T-cell (primary cell): ENCODE data around the gene KCNG2. TPM values are rescaled to one million over a fixed set of nuclear protein-coding genes. Genes with fewer than 3 reads are reported as not detected.
A peak's percentile ranks its signal among the peaks of the same experiment; 100 is the strongest.
"Not testable (repeated sequence)": the region's sequence is repeated elsewhere in the genome, so short reads cannot be mapped to it uniquely, and the experiment has no call there.

Source experiments
- ATAC-seq, 4 experiments: fragments of 200-7000 bp in 3 of 4; fragments of 150-1000 bp in 1 of 4; cut with Tn5 transposase; replicated peaks in 1 of 4; 1 replicate in 3 of 4; 2 replicates in 1 of 4; pipeline ENCODE4 v1.10.0; 2021; ENCODE audit warnings: moderate library complexity in 3 of 4, mild to moderate bottlenecking in 2 of 4, moderate number of reproducible peaks in 1 of 4
- CTCF ChIA-PET, 2 donors: fragments of 300-600 bp; sonication (Branson Sonifier 250); formaldehyde crosslinking; loops; one replicate each; lab custom pipeline; 2022; ENCODE audit warnings: antibody characterized with exemption in 2 of 2; lab: Charles Lee
- POLR2A ChIA-PET, 2 donors: fragments of 300-600 bp; sonication (Branson Sonifier 250); formaldehyde crosslinking; loops; one replicate each; lab custom pipeline; 2022; ENCODE audit warnings: antibody characterized with exemption in 2 of 2; lab: Charles Lee
- DNase-seq, 35 experiments: peaks; one replicate each; pipeline versions ENCODE4 v3.0.0 to v3.0.0-alpha.2; 2013 to 2023
- H3K27ac ChIP-seq: one replicate; pipeline ENCODE4 v1.5.1; 2013; ENCODE audit warnings: low read length
- H3K27me3 ChIP-seq, 2 experiments: replicated peaks in 1 of 2; 1 replicate in 1 of 2; 2 replicates in 1 of 2; pipeline versions ENCODE4 v1.6.1 to v1.7.0; 2013; ENCODE audit warnings: low read length in 1 of 2, mixed read lengths in 1 of 2; ENCODE audit not compliant: control insufficient read depth in 2 of 2, insufficient read depth in 2 of 2; ENCODE audit errors: extremely low read depth in 1 of 2
- H3K36me3 ChIP-seq, 2 donors: 1 replicate in 1 of 2; 2 replicates in 1 of 2; pipeline versions ENCODE4 v1.6.1 to v1.7.0; 2013; ENCODE audit warnings: low read length in 1 of 2; ENCODE audit not compliant: control insufficient read depth in 2 of 2, insufficient read depth in 1 of 2; ENCODE audit errors: extremely low read depth in 1 of 2
- H3K4me1 ChIP-seq, 2 experiments: 1 replicate in 1 of 2; 2 replicates in 1 of 2; pipeline versions ENCODE4 v1.6.1 to v1.7.0; 2013; ENCODE audit warnings: low read length in 2 of 2, mixed read lengths in 1 of 2; ENCODE audit not compliant: insufficient read depth in 2 of 2, control insufficient read depth in 1 of 2; ENCODE audit errors: extremely low read depth in 1 of 2
- H3K4me3 ChIP-seq, 2 donors: 1 replicate in 1 of 2; 2 replicates in 1 of 2; pipeline versions ENCODE4 v1.5.1 to v1.7.0; 2013; ENCODE audit warnings: mild to moderate bottlenecking in 2 of 2, low read length in 1 of 2, moderate library complexity in 1 of 2; ENCODE audit not compliant: control insufficient read depth in 1 of 2; ENCODE audit errors: extremely low read depth in 1 of 2
- H3K9me3 ChIP-seq: 2 replicates; pipeline ENCODE4 v1.7.0; 2013
- H3K27ac Mint-ChIP-seq, 2 donors: one replicate each; pipeline ENCODE4 v1.8.0; 2020 to 2021; ENCODE audit warnings: mild to moderate bottlenecking in 2 of 2, mixed read lengths in 2 of 2
- H3K27me3 Mint-ChIP-seq, 2 donors: one replicate each; pipeline ENCODE4 v1.8.0; 2021 to 2022; ENCODE audit warnings: mixed read lengths in 2 of 2
- H3K36me3 Mint-ChIP-seq: one replicate; pipeline ENCODE4 v1.8.0; 2021; ENCODE audit warnings: mixed read lengths
- H3K4me1 Mint-ChIP-seq, 3 donors: one replicate each; pipeline ENCODE4 v1.8.0; 2020 to 2022; ENCODE audit warnings: mixed read lengths in 3 of 3, mild to moderate bottlenecking in 1 of 3
- H3K4me3 Mint-ChIP-seq, 3 donors: one replicate each; pipeline ENCODE4 v1.8.0; 2020 to 2022; ENCODE audit warnings: mild to moderate bottlenecking in 3 of 3, mixed read lengths in 3 of 3, moderate library complexity in 3 of 3
- H3K9me3 Mint-ChIP-seq, 3 donors: one replicate each; pipeline ENCODE4 v1.8.0; 2020 to 2022; ENCODE audit warnings: mixed read lengths in 3 of 3
- WGBS: methylation state at CpG from one replicate; pipeline ENCODE4 v1.1.5; 2013; ENCODE audit warnings: missing lambda C conversion rate; ENCODE audit not compliant: insufficient coverage; 5-methylcytosine and 5-hydroxymethylcytosine counted together
- total RNA-seq, 35 experiments: library from RNA in 6 of 35; stranded (reverse) in 6 of 35; fragments of 120-200 nt in 1 of 35; gene quantifications; one replicate each; pipeline versions ENCODE4 v1.2.1 to v1.2.4 and lab custom pipeline; 2013 to 2026

Gene KCNG2
- total RNA-seq, 5 donors from 2014 or later (not counting 1 experiment from before 2014, with no cell fraction given): not detected

DNA sequence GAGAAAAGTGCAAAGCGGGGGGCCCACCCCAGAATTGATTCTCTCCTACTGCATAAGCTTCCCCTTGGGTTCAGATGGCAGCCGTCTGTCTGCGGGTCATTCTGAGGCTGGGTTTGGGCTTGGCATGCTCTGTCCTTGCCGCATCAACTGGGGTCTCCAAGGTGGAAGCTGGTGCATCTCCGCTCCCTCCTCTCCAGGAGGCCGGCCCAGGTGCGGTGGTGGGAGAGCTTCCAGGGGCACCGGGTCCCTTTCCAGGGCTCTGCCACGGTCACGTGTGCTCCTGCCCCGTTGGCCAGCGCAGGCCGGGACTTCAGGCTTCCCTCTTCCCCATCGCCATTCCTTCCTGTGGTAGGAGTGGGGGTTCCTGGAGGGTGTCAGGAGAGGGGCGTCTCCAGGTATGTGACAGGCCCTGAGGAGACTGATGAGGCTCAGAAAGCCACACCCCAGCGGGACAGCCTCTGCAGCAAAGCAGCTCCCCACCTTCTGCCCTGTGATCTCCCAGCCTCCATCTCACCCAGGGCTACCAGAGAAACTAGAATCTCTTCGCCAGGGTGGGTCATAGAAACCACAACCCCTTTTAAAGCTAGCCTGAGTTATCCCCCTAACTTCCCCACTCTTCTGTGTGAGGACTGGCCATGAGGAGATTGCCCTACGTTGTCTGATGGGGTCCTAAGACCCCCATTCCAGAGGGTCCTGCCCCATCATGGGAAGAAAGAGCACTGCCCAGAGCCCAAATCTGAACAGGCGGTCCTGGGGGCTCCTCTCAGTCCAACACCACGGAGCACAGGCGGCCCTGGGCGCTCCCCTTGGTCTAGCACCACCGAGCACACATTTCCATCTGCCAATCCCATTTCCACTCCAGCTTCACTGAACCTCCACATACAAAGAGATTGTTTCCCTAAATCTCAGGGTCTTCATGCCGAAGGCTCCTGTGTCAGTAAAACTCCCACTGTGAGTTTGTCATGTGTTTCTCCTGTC is 77.1 kb downstream of the KCNG2 start:
- Mint-ChIP-seq H3K36me3 (no peaks in the 10 kb centered on the region), H3K9me3 (no peaks in the 10 kb centered on the region), H3K4me1 (no peaks in the 10 kb centered on the region), H3K27me3 (peaks cover 0 to 7% of the 10 kb centered on the region in 2 donors), H3K27ac (no peak overlapping the region), H3K4me3 (no peak overlapping the region)
- POLR2A ChIA-PET: no interaction called here
- Histone ChIP-seq H3K9me3 (no peaks in the 10 kb centered on the region), H3K4me3 (no peak overlapping the region), H3K36me3 (no peaks in the 10 kb centered on the region), H3K4me1 (no peaks in the 10 kb centered on the region), H3K27me3 (peaks cover 0 to 20% of the 10 kb centered on the region in 2 experiments), H3K27ac (no peak overlapping the region)
- CTCF ChIA-PET: no interaction called here
- ATAC-seq (no peak), DNase-seq (peak in 1 of 35 experiments; percentile 7)
- WGBS: 82% methylated on average over 15 of the region's 24 CpGs

GRCh38 chr18:79875531-79875919 is 77.8 kb downstream of the KCNG2 start:
- Histone ChIP-seq H3K9me3 (no peaks in the 10 kb centered on the region), H3K36me3 (no peaks in the 10 kb centered on the region), H3K4me1 (no peaks in the 10 kb centered on the region), H3K27ac (no peak overlapping the region), H3K4me3 (no peak overlapping the region), H3K27me3 (peaks cover 0 to 17% of the 10 kb centered on the region in 2 experiments)
- 97% methylated on average over 12 of the region's 15 CpGs for WGBS
- DNase-seq (peak in 1 of 35 experiments; percentile 4), ATAC-seq (no peak)
- H3K36me3 Mint-ChIP-seq: no peaks in the 10 kb centered on the region
- no peak overlapping the region for H3K27ac Mint-ChIP-seq
- no peaks in the 10 kb centered on the region for H3K4me1 Mint-ChIP-seq
- ChIA-PET POLR2A (no interaction called here), CTCF (no interaction called here)
- H3K27me3 Mint-ChIP-seq: peaks cover 0 to 7% of the 10 kb centered on the region in 2 donors
- no peak overlapping the region for H3K4me3 Mint-ChIP-seq
- H3K9me3 Mint-ChIP-seq: no peaks in the 10 kb centered on the region

GRCh38 chr18:79875931-79876461 is 78.3 kb downstream of the KCNG2 start:
- H3K9me3 Mint-ChIP-seq: no peaks in the 10 kb centered on the region
- Histone ChIP-seq H3K4me3 (no peak overlapping the region), H3K27ac (no peak overlapping the region), H3K9me3 (no peaks in the 10 kb centered on the region), H3K36me3 (no peaks in the 10 kb centered on the region), H3K27me3 (peaks cover 0 to 17% of the 10 kb centered on the region in 2 experiments), H3K4me1 (no peaks in the 10 kb centered on the region)
- no peak overlapping the region for H3K4me3 Mint-ChIP-seq
- POLR2A ChIA-PET: no interaction called here
- H3K27ac Mint-ChIP-seq: no peak overlapping the region
- WGBS: 85% methylated on average over 23 of the region's 23 CpGs
- ATAC-seq: no peak
- DNase-seq: peak in 1 of 35 experiments; percentile 3
- H3K36me3 Mint-ChIP-seq: no peaks in the 10 kb centered on the region
- CTCF ChIA-PET: no interaction called here
- no peaks in the 10 kb centered on the region for H3K4me1 Mint-ChIP-seq
- H3K27me3 Mint-ChIP-seq: peaks cover 0 to 7% of the 10 kb centered on the region in 2 donors

DNA sequence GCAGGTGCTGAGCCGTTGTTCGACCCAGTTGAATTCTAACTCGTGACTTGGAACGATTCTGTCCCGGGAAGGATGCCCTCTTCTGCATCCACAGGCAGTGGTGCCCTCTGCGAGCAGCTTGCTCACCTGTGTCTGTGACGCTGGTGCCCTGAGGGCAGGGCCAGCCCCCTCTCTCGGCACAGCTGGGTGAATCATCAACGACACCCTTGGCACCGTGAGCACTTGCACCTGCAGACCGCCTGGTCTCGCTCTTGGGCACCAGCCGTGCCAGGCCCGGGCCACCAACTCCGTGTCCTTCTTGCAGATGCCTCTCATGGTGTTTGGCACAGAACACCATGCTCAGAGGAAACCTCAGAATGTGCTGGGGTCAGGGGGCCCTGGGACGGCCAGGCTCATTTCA is 78.8 kb downstream of the KCNG2 start:
- CTCF ChIA-PET: no interaction called here
- WGBS: 94% methylated on average over 16 of the region's 16 CpGs
- POLR2A ChIA-PET: no interaction called here
- H3K27ac ChIP-seq: no peak overlapping the region
- H3K4me1 Mint-ChIP-seq: no peaks in the 10 kb centered on the region
- H3K27me3 ChIP-seq: peaks cover 0 to 13% of the 10 kb centered on the region in 2 experiments
- no peaks in the 10 kb centered on the region for H3K9me3 ChIP-seq
- H3K4me3 ChIP-seq: no peak overlapping the region
- H3K36me3 ChIP-seq: no peaks in the 10 kb centered on the region
- no peaks in the 10 kb centered on the region for H3K9me3 Mint-ChIP-seq
- H3K27me3 Mint-ChIP-seq: peaks cover 0 to 4% of the 10 kb centered on the region in 2 donors
- no peaks in the 10 kb centered on the region for H3K36me3 Mint-ChIP-seq
- no peaks in the 10 kb centered on the region for H3K4me1 ChIP-seq
- DNase-seq (peak in 1 of 35 experiments; percentile 0), ATAC-seq (no peak)
- H3K4me3 Mint-ChIP-seq: no peak overlapping the region
- no peak overlapping the region for H3K27ac Mint-ChIP-seq

- H3K27ac ChIP-seq: no peak overlapping the region
- peak in 1 of 35 experiments; percentile 7 for DNase-seq
- no peaks in the 10 kb centered on the region for H3K4me1 Mint-ChIP-seq
- no peaks in the 10 kb centered on the region for H3K9me3 ChIP-seq
- H3K27me3 ChIP-seq: peaks cover 0 to 12% of the 10 kb centered on the region in 2 experiments
- CTCF ChIA-PET: no interaction called here
- H3K9me3 Mint-ChIP-seq: no peaks in the 10 kb centered on the region
- WGBS: 76% methylated on average over 28 of the region's 38 CpGs
- no peak overlapping the region for H3K4me3 ChIP-seq
- H3K36me3 Mint-ChIP-seq: no peaks in the 10 kb centered on the region
- no peak overlapping the region for H3K4me3 Mint-ChIP-seq
- no peaks in the 10 kb centered on the region for H3K4me1 ChIP-seq
- H3K27ac Mint-ChIP-seq: no peak overlapping the region
- no peak for ATAC-seq
- no peaks in the 10 kb centered on the region for H3K36me3 ChIP-seq
- H3K27me3 Mint-ChIP-seq: peaks cover 0 to 3% of the 10 kb centered on the region in 2 donors
- POLR2A ChIA-PET: no interaction called here
These were observed 79.7 kb downstream of the KCNG2 start for GRCh38 chr18:79877163-79878091.

DNA sequence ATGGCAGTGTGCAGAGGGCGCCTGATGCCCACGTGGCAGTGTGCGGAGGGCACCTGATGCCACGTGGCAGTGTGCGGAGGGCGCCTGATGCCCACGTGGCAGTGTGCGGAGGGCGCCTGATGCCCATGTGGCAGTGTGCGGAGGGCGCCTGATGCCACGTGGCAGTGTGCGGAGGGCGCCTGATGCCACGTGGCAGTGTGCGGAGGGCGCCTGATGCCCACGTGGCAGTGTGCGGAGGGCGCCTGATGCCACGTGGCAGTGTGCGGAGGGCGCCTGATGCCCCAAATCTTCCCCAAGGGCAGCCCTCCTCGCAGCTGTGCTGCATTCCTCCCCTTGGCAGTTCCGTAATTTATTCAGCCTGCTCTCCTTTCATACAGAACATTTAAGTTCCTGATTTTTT is 80.5 kb downstream of the KCNG2 start:
- not testable (repeated sequence) for H3K9me3 Mint-ChIP-seq

More for the DNA sequence above, 80.5 kb downstream of the KCNG2 start:
- H3K27ac ChIP-seq, H3K4me3 ChIP-seq, H3K4me3 Mint-ChIP-seq, H3K9me3 ChIP-seq, H3K27me3 ChIP-seq, POLR2A ChIA-PET, H3K27ac Mint-ChIP-seq, CTCF ChIA-PET, DNase-seq, H3K4me1 ChIP-seq, ATAC-seq, H3K27me3 Mint-ChIP-seq, H3K36me3 Mint-ChIP-seq, H3K4me1 Mint-ChIP-seq, H3K36me3 ChIP-seq: not testable (repeated sequence)
- WGBS: 94% methylated on average over 17 of the region's 25 CpGs
